Stimulated activated CD4-positive, alpha-beta T cell treated with anti-CD3 and anti-CD28 coated beads, TNF-alpha, amount 100 ng/mL, for 24 hours (primary cell): ENCODE results near the gene RHOXF1.
"Not testable (repeated sequence)": the region's sequence is repeated elsewhere in the genome, so short reads cannot be mapped to it uniquely, and the experiment has no call there.

ENCODE experiments used
- DNase-seq, 3 experiments: peaks; one replicate each; pipeline ENCODE4 v3.0.0-alpha.2; 2020; ENCODE audit warnings: low read depth in 3 of 3

The RHOXF1 gene, protein sequence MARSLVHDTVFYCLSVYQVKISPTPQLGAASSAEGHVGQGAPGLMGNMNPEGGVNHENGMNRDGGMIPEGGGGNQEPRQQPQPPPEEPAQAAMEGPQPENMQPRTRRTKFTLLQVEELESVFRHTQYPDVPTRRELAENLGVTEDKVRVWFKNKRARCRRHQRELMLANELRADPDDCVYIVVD

GRCh38 chrX:120115438-120115963 lies at the start of gene RHOXF1:
Gene RHOXF1 (minus strand): TSS chrX:120115913. CDS start chrX:120115862, 51 bp downstream.
- no peak for DNase-seq

- not testable (repeated sequence) for DNase-seq
These were observed 43.4 kb upstream of the RHOXF1 start for GRCh38 chrX:120159086-120159485.

DNA sequence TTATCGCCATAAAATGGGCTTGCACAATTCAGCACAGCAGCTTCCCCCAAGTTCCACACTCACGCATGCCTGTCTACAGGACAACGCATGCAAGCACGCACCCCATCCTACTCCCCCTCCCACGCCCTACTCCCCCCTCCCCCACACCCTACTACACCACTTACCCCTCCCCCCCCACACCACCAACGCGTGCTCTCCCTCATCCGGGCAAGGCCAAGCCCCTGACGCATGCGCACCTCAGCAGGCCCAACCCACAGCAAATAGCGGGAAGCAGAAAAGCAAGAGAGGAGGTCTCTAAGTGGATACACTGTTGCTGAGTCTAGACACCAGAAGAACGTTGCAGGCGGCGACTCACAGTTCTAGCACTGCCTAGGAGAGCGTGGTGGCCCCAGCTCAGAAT lies 42.6 kb upstream of the RHOXF1 start, which contains the start of gene RHOXF2:
Gene RHOXF2, plus strand, starts transcription at position 301 of the 400 bp plus-strand sequence. CDS start 138 bp downstream, outside the sequence.
- DNase-seq = not testable (repeated sequence)

DNA sequence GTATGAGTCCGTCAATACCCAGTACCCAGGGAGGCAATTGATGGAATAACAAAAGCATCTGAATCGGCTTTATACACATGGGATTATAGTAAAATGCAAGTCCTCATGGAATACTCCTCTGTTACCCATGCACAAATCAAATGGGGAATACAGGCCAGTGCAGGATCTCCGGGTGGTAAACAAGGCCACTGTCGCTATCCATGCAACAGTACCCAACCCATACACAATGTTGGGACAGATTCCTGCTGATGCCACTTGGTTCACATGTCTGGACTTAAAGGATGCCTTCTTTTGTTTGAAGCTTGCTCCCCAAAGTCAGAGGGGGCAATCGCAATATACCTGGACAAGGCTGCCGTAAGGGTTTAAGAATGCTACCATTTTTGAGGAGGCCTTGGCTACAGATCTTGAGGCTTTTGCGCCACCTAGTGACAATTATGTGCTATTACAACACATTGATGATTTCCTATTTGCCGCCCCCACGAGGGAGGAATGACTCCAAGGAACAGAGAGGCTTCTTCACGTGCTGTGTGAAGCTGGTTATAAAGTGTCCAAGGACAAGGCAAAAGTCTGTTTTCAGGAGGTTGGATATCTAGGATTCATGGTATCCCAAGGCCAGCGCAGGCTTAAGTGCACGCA lies 34.5 kb upstream of the RHOXF1 start:
- DNase-seq = not testable (repeated sequence)

DNA sequence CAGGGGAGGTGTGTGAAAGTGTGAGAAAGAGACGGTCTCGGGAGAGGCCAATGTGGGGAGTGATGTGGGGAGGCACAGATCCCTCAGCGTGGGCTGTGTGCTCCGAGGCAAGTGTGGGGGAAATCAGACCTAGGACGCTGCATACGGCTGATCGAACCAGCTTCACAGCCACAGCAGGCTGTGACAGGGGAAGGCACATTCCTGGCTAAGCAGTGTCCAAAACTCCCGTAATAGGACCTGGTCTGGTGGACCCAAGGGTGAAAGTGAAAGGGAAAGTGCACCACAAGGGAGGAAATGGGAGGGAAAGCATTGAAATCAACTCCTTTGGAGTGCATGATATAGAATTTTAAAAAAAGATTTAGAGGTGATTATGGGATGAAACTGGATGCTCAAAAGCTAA lies 31.8 kb upstream of the RHOXF1 start:
- no peak for DNase-seq

DNA sequence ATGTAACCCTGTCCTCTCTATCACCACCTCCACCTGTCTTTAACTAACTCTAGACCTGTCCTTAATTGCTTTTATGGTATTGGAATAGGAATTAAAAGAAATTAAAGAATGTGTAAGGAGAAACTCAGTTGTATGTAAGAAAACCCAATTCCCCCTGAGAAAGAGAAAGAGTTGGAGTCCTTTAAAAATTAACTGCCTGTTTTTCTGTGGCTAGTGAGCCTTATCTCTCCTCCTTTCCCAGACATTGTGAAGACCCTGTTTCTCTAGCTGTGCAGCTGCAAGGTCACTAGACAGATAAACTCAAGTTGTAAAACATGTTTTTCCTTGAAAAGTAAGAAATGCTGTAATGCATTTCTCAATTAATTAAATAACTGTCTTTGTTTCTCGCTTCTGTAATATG lies 30.6 kb upstream of the RHOXF1 start:
- DNase-seq = not testable (repeated sequence)

- no peak for DNase-seq
These were observed 29.7 kb upstream of the RHOXF1 start for GRCh38 chrX:120145295-120145925.

GRCh38 chrX:120144178-120144844 lies 28.6 kb upstream of the RHOXF1 start:
- no peak for DNase-seq

DNA sequence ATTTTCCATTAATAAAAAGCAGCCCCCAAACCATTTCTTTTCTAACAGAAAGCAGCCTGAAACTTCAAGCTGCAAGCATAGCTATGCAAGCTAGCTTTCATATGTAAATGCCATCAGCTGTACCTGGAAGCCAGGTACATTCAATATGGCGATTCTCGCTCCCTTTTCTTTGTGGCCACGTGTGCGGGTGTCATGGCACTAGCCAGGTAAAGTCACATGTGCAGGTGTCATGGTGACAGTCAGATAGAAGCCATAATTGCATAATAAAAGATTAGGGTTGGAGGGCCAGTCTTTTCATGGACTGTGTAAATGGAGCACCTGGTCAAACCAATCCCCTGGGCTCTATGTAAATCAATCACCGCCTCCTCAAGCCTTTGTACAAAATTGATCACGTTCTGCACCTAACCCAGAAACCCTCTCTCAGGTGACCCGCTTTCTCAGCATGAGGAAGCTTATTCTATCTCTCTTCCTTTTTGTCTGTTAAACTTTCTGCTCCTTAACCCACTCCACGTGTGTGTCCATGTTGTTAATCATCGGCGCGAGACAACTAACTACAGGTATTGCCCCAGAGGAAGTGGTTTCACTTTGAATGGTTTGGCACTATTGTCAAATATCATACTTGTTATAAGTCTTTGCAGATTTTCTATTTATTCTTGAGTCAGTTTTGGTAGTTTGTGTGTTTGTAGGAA lies 24.7 kb upstream of the RHOXF1 start:
- DNase-seq = no peak

DNA sequence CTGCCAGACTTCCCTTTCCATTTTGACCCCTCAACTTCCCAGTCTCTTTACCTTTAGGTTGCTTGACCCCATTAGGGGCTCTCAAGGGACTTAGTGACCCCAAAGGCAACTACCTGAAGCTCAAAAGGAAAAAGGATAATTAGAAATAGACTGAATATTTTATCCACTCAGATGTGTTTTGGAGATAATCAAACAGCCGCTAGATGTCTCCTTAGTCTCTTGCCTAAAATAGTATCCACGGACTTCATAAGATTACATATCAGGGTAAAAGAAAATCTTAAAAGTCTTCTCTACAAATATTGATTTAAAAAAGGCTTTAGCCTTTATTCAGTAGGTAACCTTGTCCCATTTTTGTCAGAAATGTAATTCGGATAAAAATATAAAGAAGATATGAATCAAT lies 21.7 kb upstream of the RHOXF1 start:
- DNase-seq = no peak

DNA sequence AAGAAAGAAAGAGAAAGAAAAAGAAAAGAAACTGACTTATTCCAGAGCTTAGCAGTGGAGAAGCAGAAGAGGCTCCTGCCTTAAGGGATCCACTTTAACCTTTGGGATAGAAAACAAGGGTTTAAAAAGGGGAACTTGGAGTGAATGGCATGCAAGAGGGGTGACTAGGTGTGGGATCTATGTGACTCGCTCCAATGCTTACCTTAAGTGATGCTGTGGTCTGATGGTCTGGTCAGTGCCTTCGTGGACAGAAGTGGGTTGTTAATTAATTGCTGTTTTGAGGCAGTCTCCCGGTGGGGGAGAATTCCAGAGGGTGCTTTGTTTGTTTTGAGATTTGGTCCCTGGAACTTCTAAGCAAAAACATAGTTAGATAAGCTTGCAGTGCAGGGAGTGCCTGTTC lies 21.1 kb upstream of the RHOXF1 start:
- no peak for DNase-seq

GRCh38 chrX:120136128-120136527 lies 20.4 kb upstream of the RHOXF1 start:
- DNase-seq = no peak

DNA sequence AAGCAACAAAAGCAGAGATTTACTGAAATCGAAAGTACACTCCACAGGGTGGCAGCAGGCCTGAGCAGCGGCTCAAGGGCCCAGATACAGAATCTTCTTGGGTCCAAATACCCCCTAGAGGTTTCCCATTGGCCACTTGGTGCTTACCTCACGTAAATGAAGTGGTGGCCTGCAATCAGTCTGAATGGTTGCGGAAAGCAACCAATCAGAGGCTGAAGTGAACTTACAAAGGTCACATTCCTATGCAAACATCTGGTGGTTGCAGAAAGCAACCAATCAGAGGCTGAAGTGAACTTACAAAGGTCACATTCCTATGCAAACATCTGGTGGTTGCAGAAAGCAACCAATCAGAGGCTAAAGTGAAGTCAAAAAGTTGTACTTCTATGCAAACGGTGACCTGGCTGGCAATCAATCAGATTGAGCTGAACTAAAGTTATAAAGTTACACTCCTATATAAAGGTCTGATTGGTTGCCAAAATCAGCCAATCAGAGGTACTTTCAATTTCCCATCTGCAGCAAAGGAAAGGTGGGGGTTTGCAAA lies 12.7 kb upstream of the RHOXF1 start:
- not testable (repeated sequence) for DNase-seq

GRCh38 chrX:120125444-120125843 lies 9.7 kb upstream of the RHOXF1 start:
- no peak for DNase-seq

DNA sequence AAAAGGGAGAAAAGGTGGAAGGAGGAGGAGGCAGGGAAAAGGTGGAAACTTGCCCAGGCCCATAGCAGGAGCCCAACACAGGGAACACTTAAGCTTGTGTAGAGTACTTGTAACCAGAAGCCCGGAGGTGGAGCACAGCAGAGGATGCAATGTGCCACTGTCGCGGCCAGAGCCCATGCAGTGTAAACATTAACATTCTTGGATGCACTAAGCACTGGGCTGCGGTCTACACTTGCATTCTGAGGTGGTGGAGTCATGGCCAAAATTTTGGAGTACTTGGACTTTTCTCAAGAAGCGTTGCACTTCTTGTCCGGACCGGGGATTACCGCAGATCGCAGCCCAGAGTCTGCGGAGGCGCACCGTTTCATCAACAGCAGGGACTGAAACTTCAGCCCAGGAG lies 4.5 kb upstream of the RHOXF1 start:
- DNase-seq = no peak

GRCh38 chrX:120111611-120112010 lies 4.1 kb downstream of the RHOXF1 start:
- DNase-seq = no peak

DNA sequence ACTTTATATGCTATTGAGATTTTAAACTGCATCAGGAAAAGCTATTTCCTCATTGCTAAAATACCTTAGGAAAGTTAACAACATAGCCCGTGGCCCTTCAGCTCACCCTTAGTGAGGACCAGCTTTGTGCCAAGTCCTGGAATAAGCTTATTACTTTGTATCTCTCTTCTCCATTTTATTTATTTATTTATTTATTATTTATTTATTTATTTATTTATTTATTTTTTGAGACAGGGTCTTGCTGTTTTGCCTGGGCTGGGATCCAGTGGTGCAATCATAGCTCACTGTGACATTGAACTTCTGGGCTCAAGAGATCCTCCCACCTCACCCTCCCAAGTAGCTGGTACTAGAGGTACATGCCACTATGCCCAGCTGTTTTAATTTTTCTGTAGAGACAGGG lies 6.3 kb downstream of the RHOXF1 start:
- DNase-seq = no peak

- not testable (repeated sequence) for DNase-seq
These were observed 11.0 kb downstream of the RHOXF1 start for GRCh38 chrX:120104707-120105106.

DNA sequence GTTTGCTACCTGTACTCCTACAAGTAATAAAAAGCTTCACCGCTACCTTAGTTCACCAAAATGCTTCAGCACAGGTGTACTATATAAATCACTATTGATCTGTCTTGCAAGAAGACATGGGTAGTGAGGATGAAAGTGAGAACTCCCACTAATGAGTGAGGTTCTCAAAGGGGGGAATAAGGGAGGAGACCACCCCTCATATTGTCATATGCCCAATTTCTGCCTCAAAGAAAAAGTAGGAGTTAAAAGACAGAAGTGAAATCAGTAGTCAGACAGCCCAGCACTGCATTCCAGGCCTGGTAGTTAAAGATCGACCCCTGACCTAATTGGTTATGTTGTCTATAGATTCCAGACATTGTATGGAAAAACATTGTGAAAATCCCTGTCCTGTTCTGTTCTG lies 14.7 kb downstream of the RHOXF1 start:
- DNase-seq = not testable (repeated sequence)

- DNase-seq = no peak
These were observed 25.5 kb downstream of the RHOXF1 start for GRCh38 chrX:120090208-120090607.

DNA sequence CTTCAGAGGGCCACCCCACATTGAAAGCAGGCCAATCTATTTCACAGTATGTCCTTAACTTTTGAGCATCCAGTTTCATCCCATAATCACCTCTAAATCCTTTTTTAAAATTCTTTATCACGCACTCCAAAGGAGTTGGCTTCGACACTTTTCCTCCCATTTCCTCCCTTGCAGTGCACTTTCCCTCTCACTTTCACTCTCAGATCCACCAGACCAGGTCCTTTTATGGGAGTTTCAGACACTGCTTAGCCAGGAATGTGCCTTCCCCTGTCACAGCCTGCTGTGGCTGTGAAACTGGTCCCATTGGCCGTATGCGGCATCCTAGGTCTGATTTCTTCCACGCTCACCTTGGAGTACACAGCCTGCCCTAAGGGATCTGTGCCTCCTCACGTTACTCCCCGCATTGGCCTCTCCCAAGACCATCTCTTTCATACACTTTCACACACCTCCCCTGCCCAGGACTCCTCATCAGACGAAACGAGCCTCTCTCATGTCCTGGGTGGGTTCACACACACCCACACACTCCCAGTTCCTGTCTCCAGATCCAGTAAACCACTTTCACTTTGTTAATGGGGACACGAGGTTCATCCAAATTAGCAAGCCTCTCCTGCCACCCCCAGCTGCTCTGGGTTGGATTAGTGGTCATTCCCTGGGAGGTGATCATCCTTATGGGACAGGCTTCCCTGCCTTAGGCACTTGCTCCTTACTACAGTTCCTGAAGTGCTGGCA lies 28.3 kb downstream of the RHOXF1 start:
- DNase-seq = no peak
